ENCODE measurements around the gene SLC35D1. TPM values are rescaled to one million over a fixed set of nuclear protein-coding genes. Genes with fewer than 3 reads are reported as not detected.

Gene SLC35D1
- polyA plus RNA-seq, 1 experiment: 9.0 TPM

DNA sequence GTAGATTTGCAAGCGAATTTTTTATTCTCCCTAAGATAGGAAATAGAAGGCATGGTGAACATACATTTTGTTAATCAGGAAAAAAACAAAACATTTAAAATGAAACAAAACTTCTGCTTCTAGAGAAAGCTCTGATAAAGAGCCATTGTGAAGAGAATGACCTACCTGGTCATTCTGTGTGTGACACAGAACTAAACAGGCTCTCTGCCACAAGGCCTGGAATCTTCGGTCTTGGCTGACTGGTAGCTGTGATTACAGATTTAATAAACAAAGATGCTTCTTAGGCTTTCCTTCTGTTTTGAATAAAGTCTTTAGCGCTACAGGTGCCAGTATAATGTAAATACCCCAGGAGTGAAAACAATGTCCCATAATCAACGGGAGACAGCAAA lies 22.1 kb downstream of the SLC35D1 start:
- TF ChIP-seq, protein P1, sequence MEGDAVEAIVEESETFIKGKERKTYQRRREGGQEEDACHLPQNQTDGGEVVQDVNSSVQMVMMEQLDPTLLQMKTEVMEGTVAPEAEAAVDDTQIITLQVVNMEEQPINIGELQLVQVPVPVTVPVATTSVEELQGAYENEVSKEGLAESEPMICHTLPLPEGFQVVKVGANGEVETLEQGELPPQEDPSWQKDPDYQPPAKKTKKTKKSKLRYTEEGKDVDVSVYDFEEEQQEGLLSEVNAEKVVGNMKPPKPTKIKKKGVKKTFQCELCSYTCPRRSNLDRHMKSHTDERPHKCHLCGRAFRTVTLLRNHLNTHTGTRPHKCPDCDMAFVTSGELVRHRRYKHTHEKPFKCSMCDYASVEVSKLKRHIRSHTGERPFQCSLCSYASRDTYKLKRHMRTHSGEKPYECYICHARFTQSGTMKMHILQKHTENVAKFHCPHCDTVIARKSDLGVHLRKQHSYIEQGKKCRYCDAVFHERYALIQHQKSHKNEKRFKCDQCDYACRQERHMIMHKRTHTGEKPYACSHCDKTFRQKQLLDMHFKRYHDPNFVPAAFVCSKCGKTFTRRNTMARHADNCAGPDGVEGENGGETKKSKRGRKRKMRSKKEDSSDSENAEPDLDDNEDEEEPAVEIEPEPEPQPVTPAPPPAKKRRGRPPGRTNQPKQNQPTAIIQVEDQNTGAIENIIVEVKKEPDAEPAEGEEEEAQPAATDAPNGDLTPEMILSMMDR (IDR thresholded peaks at IDR 0.05; ENCODE audit: insufficient read depth, low read depth, low read length): no peak
- no peak for DNase-seq (ENCODE audit: low read depth)
- Histone ChIP-seq H3K27me3 (ENCODE audit: control insufficient read depth, insufficient read depth, low read length) (no peaks in the 10 kb centered on the region), H3K4me3 (ENCODE audit: low read depth, low read length) (no peak overlapping the region), H3K36me3 (ENCODE audit: control insufficient read depth, insufficient read depth, low read length) (peaks cover 2% of the 10 kb centered on the region; the same call in 1 of the 2 replicates)
- POLR2A ChIA-PET: no interaction called here
- CTCF ChIA-PET: interaction anchor here (0.6 to 1.2 kb wide), 2 partner anchors 35 to 42 kb away, joined by 3 read pairs; no protein-coding TSS in a partner anchor

DNA sequence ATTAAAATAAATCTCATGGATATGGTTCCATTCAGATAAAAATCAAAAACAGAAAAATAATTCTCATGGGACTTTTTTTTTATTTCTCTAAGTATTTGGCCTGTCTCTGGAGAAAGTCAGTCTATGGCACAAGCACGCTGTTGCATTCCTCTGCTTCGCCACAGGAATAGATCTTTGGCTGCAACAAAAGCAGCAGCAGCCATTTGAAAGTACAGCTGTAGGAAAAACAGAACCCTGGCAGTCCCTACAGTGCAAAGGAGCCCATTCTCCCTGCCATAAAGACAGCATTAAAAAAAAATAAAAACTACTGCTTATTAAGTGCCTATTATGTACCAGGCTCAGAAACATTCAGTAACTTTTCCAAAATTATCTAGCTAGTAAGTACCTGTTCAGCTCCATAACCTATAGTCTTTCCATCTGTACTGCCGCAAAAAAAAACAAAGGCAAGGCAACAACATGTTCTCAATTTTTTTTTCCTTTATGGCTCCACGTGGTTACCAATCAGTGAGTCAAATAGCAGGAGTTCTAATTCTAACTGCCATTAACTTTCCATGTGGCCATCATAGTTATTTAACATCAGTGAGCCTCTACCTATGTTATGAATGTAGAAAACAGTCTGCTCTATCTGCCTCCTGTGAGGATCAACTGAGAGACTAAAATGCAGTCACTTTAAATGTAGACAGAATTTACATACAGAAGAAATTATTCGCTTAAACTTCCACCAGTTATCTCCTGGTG lies 22.7 kb downstream of the SLC35D1 start:
- ChIA-PET CTCF (interaction anchor here (0.6 to 1.2 kb wide), 3 partner anchors 35 to 1179 kb away, joined by 3 read pairs; no protein-coding TSS in a partner anchor), POLR2A (no interaction called here)
- DNase-seq (ENCODE audit: low read depth): no peak
- TF ChIP-seq, protein P1 (IDR thresholded peaks at IDR 0.05; ENCODE audit: insufficient read depth, low read depth, low read length): no peak
- no peaks in the 10 kb centered on the region for H3K27me3 ChIP-seq (ENCODE audit: control insufficient read depth, insufficient read depth, low read length)
- peaks cover 2% of the 10 kb centered on the region; the same call in 1 of the 2 replicates for H3K36me3 ChIP-seq (ENCODE audit: control insufficient read depth, insufficient read depth, low read length)
- no peak overlapping the region for H3K4me3 ChIP-seq (ENCODE audit: low read depth, low read length)

DNA sequence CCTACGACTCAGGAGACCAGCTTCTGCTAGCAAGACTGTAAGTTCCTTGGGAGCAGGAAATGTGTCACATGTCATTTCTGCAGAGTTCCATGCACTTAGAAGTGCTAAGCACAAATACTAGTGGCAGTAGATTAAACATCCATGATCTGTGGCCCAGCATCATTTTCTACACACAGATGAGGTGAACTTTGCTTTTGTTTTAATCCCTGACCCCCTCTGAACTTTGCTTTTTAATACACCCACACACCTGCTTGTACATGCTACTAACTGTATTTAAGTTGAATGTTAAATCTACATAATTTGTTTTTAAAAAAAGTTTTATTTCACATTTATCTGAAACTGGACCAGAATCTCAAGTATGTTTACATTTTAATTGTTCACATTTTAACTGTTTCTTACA lies 24.5 kb downstream of the SLC35D1 start:
- peaks cover 2% of the 10 kb centered on the region; the same call in 1 of the 2 replicates for H3K36me3 ChIP-seq (ENCODE audit: control insufficient read depth, insufficient read depth, low read length)
- no peak overlapping the region for H3K4me3 ChIP-seq (ENCODE audit: low read depth, low read length)
- CTCF ChIA-PET: interaction anchor here (0.9 to 1.7 kb wide), 2 partner anchors 9 to 119 kb away, joined by 3 to 11 read pairs; no protein-coding TSS in a partner anchor
- POLR2A ChIA-PET: interaction anchor here (0.6 kb wide), 1 partner anchor 75 kb away, joined by 5 read pairs; no protein-coding TSS in a partner anchor
- TF ChIP-seq, protein P1 (IDR thresholded peaks at IDR 0.05; ENCODE audit: insufficient read depth, low read depth, low read length): no peak
- DNase-seq (ENCODE audit: low read depth): no peak
- H3K27me3 ChIP-seq (ENCODE audit: control insufficient read depth, insufficient read depth, low read length): no peaks in the 10 kb centered on the region

DNA sequence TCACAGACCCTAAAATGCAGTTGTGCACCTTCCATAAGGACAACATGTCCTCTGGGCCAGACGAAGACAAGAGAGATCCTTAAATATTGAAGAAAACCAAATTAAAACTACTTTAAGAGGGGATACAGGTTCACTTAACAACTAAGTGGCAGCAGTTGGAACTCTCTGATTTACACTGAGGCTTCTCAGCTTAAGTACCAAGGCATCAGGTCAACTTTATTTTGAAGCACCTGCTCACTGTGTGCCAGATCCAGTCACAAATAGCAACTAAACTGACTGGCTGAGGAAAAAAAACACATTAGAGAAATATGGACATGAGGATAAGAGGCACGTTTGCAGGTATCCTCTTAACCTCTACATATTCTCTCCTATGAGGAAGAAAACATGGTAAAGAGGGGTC lies 33.2 kb downstream of the SLC35D1 start:
- ChIA-PET CTCF (interaction anchor here (0.6 to 2.7 kb wide), 6 partner anchors 9 to 390 kb away, joined by 3 to 10 read pairs (median 3); no protein-coding TSS in a partner anchor), POLR2A (no interaction called here)
- Histone ChIP-seq H3K27me3 (ENCODE audit: control insufficient read depth, insufficient read depth, low read length) (no peaks in the 10 kb centered on the region), H3K4me3 (ENCODE audit: low read depth, low read length) (no peak overlapping the region), H3K36me3 (ENCODE audit: control insufficient read depth, insufficient read depth, low read length) (peaks cover 2% of the 10 kb centered on the region)
- no peak for DNase-seq (ENCODE audit: low read depth)
- TF ChIP-seq, protein P1 (IDR thresholded peaks at IDR 0.05; ENCODE audit: insufficient read depth, low read depth, low read length): no peak

DNA sequence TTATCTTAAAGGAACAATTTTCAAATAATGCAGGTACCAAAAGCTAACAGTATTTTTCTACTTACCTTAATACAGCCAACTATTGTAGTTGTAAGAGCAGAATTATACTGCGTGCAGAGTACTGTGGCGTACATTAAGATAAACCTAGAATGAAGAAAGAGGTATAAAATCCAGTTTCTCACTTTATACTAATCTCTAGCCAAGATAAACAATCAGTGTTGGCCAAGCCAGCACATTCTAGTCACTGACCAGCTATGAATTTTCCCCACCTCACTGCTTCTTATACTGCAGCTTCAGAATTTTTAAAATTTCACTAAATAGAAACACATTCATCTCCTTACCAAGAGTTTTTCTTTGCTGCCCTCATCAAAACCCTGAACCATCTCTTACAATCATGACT lies 33.6 kb downstream of the SLC35D1 start:
- Histone ChIP-seq H3K4me3 (ENCODE audit: low read depth, low read length) (no peak overlapping the region), H3K36me3 (ENCODE audit: control insufficient read depth, insufficient read depth, low read length) (peaks cover 2% of the 10 kb centered on the region), H3K27me3 (ENCODE audit: control insufficient read depth, insufficient read depth, low read length) (no peaks in the 10 kb centered on the region)
- no peak for DNase-seq (ENCODE audit: low read depth)
- TF ChIP-seq, protein P1 (IDR thresholded peaks at IDR 0.05; ENCODE audit: insufficient read depth, low read depth, low read length): no peak
- CTCF ChIA-PET: interaction anchor here (0.8 to 2.7 kb wide), 7 partner anchors 9 to 255 kb away, joined by 3 to 10 read pairs (median 3); no protein-coding TSS in a partner anchor
- POLR2A ChIA-PET: no interaction called here

Data from BJ (cell line).